MM.1S (cell line): ENCODE data around the gene EPHA3.

Source experiments
- DNase-seq: peaks from one replicate; pipeline ENCODE4 v3.0.0-alpha.2; 2015
- H2AFZ ChIP-seq: fragments of 300-600 bp; sonication (generic); 2 replicates; pipeline ENCODE4 v1.6.0; 2016; ENCODE audit warnings: antibody characterized with exemption, low read length
- H3F3A ChIP-seq: fragments of 300-600 bp; sonication (generic); 2 replicates; pipeline ENCODE4 v1.6.1; 2016; ENCODE audit warnings: mild to moderate bottlenecking, antibody characterized with exemption, low read length, moderate library complexity, mixed read lengths; ENCODE audit not compliant: insufficient read depth
- H3K27ac ChIP-seq: fragments of 300-600 bp; sonication (generic); 2 replicates; pipeline ENCODE4 v1.5.1; 2016; ENCODE audit warnings: mild to moderate bottlenecking, low read length
- H3K27me3 ChIP-seq: fragments of 300-600 bp; sonication (generic); replicated peaks from 2 replicates; pipeline ENCODE4 v1.6.0; 2016; ENCODE audit warnings: low read length; ENCODE audit not compliant: insufficient read depth
- H3K36me3 ChIP-seq: fragments of 300-600 bp; sonication (generic); replicated peaks from 2 replicates; pipeline ENCODE4 v1.6.1; 2016; ENCODE audit warnings: mild to moderate bottlenecking, low read length, mixed read lengths; ENCODE audit not compliant: insufficient read depth
- H3K4me1 ChIP-seq: fragments of 300-600 bp; sonication (generic); 2 replicates; pipeline ENCODE4 v1.6.1; 2016; ENCODE audit warnings: low read length, mixed read lengths
- H3K4me2 ChIP-seq: fragments of 300-600 bp; sonication (generic); 2 replicates; pipeline ENCODE4 v1.6.0; 2016; ENCODE audit warnings: low read depth, low read length
- H3K4me3 ChIP-seq: fragments of 300-600 bp; sonication (generic); 2 replicates; pipeline ENCODE4 v1.5.1; 2016; ENCODE audit warnings: low read length, mixed read lengths
- H3K79me2 ChIP-seq: fragments of 300-600 bp; sonication (generic); 2 replicates; pipeline ENCODE4 v1.6.1; 2016; ENCODE audit warnings: mixed run types, low read length, mixed read lengths
- H3K9ac ChIP-seq: fragments of 300-600 bp; sonication (generic); 2 replicates; pipeline ENCODE4 v1.6.1; 2016; ENCODE audit warnings: low read length, mixed read lengths
- H3K9me2 ChIP-seq: fragments of 300-600 bp; sonication (generic); replicated peaks from 2 replicates; pipeline ENCODE4 v1.6.1; 2016; ENCODE audit warnings: mild to moderate bottlenecking, low read length, mixed read lengths; ENCODE audit not compliant: insufficient read depth
- H3K9me3 ChIP-seq: fragments of 300-600 bp; sonication (generic); replicated peaks from 2 replicates; pipeline ENCODE4 v1.6.1; 2016; ENCODE audit warnings: mild to moderate bottlenecking, low read length, mixed read lengths; ENCODE audit not compliant: insufficient read depth
- H4K20me1 ChIP-seq: fragments of 300-600 bp; sonication (generic); 2 replicates; pipeline ENCODE4 v1.6.1; 2016; ENCODE audit warnings: mild to moderate bottlenecking, low read length, moderate library complexity, mixed read lengths; ENCODE audit not compliant: insufficient read depth
- EZH2 ChIP-seq: fragments of 300-600 bp; sonication (generic); optimal IDR thresholded peaks from 2 replicates; pipeline ENCODE3; 2017; ENCODE audit warnings: low read depth, mild to moderate bottlenecking, antibody characterized with exemption, low read length, mixed read lengths
- EZH2phosphoT487 ChIP-seq: fragments of 300-600 bp; sonication (generic); IDR thresholded peaks from 2 replicates; pipeline ENCODE4 v1.6.1; 2018; ENCODE audit warnings: antibody characterized with exemption, low read length
- TF ChIP-seq, protein P1 (sequence below): fragments of 300-600 bp; sonication (generic); IDR thresholded peaks from 2 replicates; pipeline ENCODE4 v1.5.1; 2016; ENCODE audit warnings: antibody characterized with exemption, low read length, mixed read lengths

Gene EPHA3

DNA sequence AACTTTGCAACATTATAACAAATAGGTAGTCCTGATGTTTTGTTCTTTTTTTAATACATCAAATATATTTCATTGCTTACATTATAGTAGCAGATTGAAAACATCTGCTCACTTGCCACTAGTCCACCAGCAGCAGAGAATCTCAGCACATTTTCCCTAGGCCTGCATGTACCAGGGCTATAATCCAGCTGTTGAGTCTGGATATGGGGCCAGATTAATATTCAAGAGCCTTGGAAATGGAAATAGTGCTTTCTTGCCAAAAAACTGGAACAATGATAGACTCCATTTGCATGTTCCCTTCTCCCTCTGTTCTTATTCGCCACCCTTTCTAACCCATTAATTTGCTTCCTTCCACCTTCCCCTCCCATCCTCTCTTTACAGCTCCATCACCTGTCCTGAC, 288.0 kb downstream of the EPHA3 start:
- TF ChIP-seq EZH2 = no peak
- TF ChIP-seq EZH2phosphoT487 = no peak
- TF ChIP-seq, protein P1, sequence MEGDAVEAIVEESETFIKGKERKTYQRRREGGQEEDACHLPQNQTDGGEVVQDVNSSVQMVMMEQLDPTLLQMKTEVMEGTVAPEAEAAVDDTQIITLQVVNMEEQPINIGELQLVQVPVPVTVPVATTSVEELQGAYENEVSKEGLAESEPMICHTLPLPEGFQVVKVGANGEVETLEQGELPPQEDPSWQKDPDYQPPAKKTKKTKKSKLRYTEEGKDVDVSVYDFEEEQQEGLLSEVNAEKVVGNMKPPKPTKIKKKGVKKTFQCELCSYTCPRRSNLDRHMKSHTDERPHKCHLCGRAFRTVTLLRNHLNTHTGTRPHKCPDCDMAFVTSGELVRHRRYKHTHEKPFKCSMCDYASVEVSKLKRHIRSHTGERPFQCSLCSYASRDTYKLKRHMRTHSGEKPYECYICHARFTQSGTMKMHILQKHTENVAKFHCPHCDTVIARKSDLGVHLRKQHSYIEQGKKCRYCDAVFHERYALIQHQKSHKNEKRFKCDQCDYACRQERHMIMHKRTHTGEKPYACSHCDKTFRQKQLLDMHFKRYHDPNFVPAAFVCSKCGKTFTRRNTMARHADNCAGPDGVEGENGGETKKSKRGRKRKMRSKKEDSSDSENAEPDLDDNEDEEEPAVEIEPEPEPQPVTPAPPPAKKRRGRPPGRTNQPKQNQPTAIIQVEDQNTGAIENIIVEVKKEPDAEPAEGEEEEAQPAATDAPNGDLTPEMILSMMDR = no peak
- Histone ChIP-seq H3K79me2 (no peaks in the 10 kb centered on the region), H3K27me3 (no peaks in the 10 kb centered on the region), H3K4me3 (no peak overlapping the region), H3F3A (no peaks in the 10 kb centered on the region), H4K20me1 (no peaks in the 10 kb centered on the region), H3K36me3 (no peaks in the 10 kb centered on the region), H3K4me1 (no peaks in the 10 kb centered on the region), H3K9me3 (no peaks in the 10 kb centered on the region), H2AFZ (no peak overlapping the region), H3K9me2 (no peaks in the 10 kb centered on the region), H3K27ac (no peak overlapping the region), H3K4me2 (no peak overlapping the region), H3K9ac (no peak overlapping the region)
- no peak for DNase-seq

DNA sequence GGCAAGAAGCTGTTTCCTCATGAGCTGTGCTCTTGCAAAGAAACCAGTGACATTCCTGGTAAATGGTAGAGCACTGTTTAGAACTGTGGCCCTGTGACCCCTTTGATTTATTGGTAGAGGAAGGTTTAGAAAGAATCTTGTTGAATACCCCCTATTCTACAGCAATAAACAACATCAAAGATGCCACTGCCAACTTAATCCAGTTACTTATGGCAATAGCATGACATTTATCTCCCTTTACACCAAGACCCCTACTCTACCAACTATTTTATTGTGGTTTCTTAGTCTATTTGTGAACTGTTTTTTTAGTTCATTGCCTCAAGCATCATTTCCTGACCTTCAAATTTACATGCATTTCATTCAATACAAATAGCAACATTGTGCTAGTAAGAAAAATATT, 288.6 kb downstream of the EPHA3 start:
- Histone ChIP-seq H3F3A (no peaks in the 10 kb centered on the region), H3K4me2 (no peak overlapping the region), H3K79me2 (no peaks in the 10 kb centered on the region), H3K9ac (no peak overlapping the region), H3K27ac (no peak overlapping the region), H3K27me3 (no peaks in the 10 kb centered on the region), H3K4me1 (no peaks in the 10 kb centered on the region), H4K20me1 (no peaks in the 10 kb centered on the region), H3K9me2 (no peaks in the 10 kb centered on the region), H3K36me3 (no peaks in the 10 kb centered on the region), H3K9me3 (no peaks in the 10 kb centered on the region), H3K4me3 (no peak overlapping the region), H2AFZ (no peak overlapping the region)
- TF ChIP-seq EZH2phosphoT487 = no peak
- DNase-seq = no peak

DNA sequence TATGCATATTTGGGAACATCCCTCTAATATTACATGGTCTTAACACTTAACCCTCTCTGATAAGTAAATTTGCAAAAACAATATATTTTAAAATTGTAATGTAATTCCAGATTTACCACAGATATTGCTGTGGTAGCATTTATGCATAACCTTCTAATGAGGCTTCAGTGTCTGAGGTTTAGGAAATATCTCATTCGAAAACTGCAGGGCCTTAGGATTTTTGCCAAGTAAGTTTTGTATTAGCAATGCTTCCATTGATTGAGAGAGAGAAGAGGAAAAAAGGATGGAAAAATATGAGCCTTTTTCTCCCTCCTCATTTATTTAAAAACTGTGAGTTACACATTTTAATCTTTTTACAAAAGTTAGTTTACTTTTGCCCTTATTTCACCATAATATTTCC, 294.6 kb downstream of the EPHA3 start:
- no peak overlapping the region for H3K4me3 ChIP-seq
- no peak for DNase-seq
- no peaks in the 10 kb centered on the region for H3K9me2 ChIP-seq
- no peaks in the 10 kb centered on the region for H3K36me3 ChIP-seq
- TF ChIP-seq EZH2phosphoT487 (no peak), EZH2 (no peak)
- TF ChIP-seq, protein P1 = no peak
- H3K27me3 ChIP-seq = no peaks in the 10 kb centered on the region
- H4K20me1 ChIP-seq = no peaks in the 10 kb centered on the region
- no peak overlapping the region for H3K4me2 ChIP-seq
- no peaks in the 10 kb centered on the region for H3F3A ChIP-seq
- no peak overlapping the region for H3K27ac ChIP-seq
- H3K79me2 ChIP-seq = no peaks in the 10 kb centered on the region
- H3K9me3 ChIP-seq = no peaks in the 10 kb centered on the region
- no peaks in the 10 kb centered on the region for H3K4me1 ChIP-seq
- H3K9ac ChIP-seq = no peak overlapping the region
- no peak overlapping the region for H2AFZ ChIP-seq

DNA sequence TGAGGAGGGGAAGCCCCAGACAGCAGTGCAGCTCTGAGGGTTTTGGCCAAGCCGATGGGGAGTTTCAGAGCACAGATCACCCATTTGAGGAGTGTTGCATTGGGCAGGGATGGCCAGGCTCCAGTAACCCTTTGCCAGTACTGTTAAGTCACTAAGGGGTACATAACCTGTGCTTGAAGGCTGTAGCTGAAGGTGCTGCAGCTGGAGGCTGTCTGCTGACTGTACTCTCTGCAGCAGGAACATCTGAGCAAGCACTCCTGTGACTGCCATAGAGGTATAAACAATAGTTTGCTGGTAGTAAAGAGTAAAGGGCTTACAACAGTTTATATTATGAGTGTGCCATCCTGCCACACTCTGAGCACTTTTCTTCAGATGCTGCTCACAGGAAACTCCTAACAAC, 297.8 kb downstream of the EPHA3 start:
- no peaks in the 10 kb centered on the region for H3K79me2 ChIP-seq
- H3K9me2 ChIP-seq = no peaks in the 10 kb centered on the region
- H3K9ac ChIP-seq = no peak overlapping the region
- H3F3A ChIP-seq = no peaks in the 10 kb centered on the region
- no peaks in the 10 kb centered on the region for H3K4me1 ChIP-seq
- no peak overlapping the region for H3K27ac ChIP-seq
- H3K36me3 ChIP-seq = no peaks in the 10 kb centered on the region
- no peaks in the 10 kb centered on the region for H4K20me1 ChIP-seq
- H3K27me3 ChIP-seq = no peaks in the 10 kb centered on the region
- no peak overlapping the region for H3K4me3 ChIP-seq
- H2AFZ ChIP-seq = no peak overlapping the region
- no peaks in the 10 kb centered on the region for H3K9me3 ChIP-seq
- H3K4me2 ChIP-seq = no peak overlapping the region
- no peak for DNase-seq
- TF ChIP-seq, protein P1 = no peak
- TF ChIP-seq EZH2phosphoT487 (no peak), EZH2 (no peak)
